Measurements from ENCODE around the gene RHOBTB1. TPM values are rescaled to one million over a fixed set of nuclear protein-coding genes. Genes with fewer than 3 reads are reported as not detected.

The RHOBTB1 gene
- total RNA-seq, 1 experiment from 2014 or later = 2.5 TPM

DNA sequence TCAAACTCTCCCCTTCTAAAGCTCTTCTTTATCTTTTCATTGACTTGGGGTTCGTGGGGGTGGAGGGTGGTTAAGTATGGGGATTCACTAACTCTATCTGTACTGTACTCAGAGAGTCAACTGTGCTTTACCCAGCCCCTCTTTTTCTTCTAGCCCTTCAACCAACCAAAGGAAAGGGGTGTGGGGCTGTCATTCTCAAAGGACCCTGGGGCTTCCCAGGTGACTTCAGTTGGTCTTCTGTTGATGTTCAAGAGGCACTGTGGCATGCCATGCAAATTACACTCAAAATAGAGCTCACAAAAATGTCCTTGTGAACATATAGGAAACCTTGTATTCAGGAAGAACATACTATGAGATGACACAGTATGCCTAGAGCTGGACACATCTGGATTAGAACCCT lies 16.9 kb upstream of the RHOBTB1 start:
- Histone ChIP-seq H4K20me1 (ENCODE audit: control insufficient read depth, insufficient read depth, insufficient read length) (no peaks in the 10 kb centered on the region), H2AFZ (ENCODE audit: low read length) (no peak overlapping the region), H3K27ac (ENCODE audit: insufficient read length, low read depth, low read length) (no peak overlapping the region), H3K4me1 (ENCODE audit: insufficient read depth, low read length) (peaks cover 2% of the 10 kb centered on the region; the same call in 1 of the 2 replicates), H4K8ac (replicated peaks; ENCODE audit: insufficient read length, low read depth, low read length) (no peak overlapping the region), H3K23ac (ENCODE audit: insufficient read length, low read depth, low read length) (no peak overlapping the region), H2BK120ac (ENCODE audit: low read depth, low read length, poor library complexity, severe bottlenecking) (no peak overlapping the region), H4K91ac (ENCODE audit: insufficient read length, low read depth, low read length) (no peak overlapping the region), H3K56ac (ENCODE audit: insufficient read length, low read depth, low read length) (no peak overlapping the region), H3K9me3 (ENCODE audit: control insufficient read depth, low read depth, low read length) (no peaks in the 10 kb centered on the region), H3K27me3 (ENCODE audit: insufficient read depth, low read length) (no peaks in the 10 kb centered on the region), H2BK12ac (ENCODE audit: insufficient read length, low read depth, low read length) (no peak overlapping the region), H2AK5ac (ENCODE audit: insufficient read length, low read length) (no peak overlapping the region), H3K4me2 (ENCODE audit: insufficient read depth, insufficient read length, low read length) (no peak overlapping the region), H3T11ph (ENCODE audit: low read length) (no peak overlapping the region), H3K79me1 (ENCODE audit: insufficient read depth, low read depth, low read length, poor library complexity, severe bottlenecking) (no peaks in the 10 kb centered on the region), H2BK5ac (ENCODE audit: insufficient read length, low read length) (no peak overlapping the region), H2BK15ac (ENCODE audit: low read depth, low read length) (no peak overlapping the region), H3K23me2 (ENCODE audit: insufficient read length, low read depth, low read length, poor library complexity, severe bottlenecking) (no peaks in the 10 kb centered on the region), H3K4ac (ENCODE audit: low read depth, low read length) (no peak overlapping the region), H4K5ac (ENCODE audit: insufficient read length, low read depth, low read length) (no peak overlapping the region), H3K14ac (ENCODE audit: insufficient read depth, low read length) (no peak overlapping the region), H3K9ac (ENCODE audit: extremely low read depth, insufficient read length, low read length) (no peak overlapping the region), H3K79me2 (ENCODE audit: insufficient read depth, low read length) (no peaks in the 10 kb centered on the region), H3K18ac (ENCODE audit: insufficient read length, low read depth, low read length) (no peak overlapping the region), H2BK20ac (ENCODE audit: low read depth, low read length, poor library complexity, severe bottlenecking) (no peak overlapping the region)
- no peaks in the 10 kb centered on the region for H3K9me3 Mint-ChIP-seq
- H3K4me1 Mint-ChIP-seq = peaks cover 10 to 11% of the 10 kb centered on the region in 2 experiments
- H3K4me3 Mint-ChIP-seq = no peak overlapping the region
- TF ChIP-seq, protein P1, sequence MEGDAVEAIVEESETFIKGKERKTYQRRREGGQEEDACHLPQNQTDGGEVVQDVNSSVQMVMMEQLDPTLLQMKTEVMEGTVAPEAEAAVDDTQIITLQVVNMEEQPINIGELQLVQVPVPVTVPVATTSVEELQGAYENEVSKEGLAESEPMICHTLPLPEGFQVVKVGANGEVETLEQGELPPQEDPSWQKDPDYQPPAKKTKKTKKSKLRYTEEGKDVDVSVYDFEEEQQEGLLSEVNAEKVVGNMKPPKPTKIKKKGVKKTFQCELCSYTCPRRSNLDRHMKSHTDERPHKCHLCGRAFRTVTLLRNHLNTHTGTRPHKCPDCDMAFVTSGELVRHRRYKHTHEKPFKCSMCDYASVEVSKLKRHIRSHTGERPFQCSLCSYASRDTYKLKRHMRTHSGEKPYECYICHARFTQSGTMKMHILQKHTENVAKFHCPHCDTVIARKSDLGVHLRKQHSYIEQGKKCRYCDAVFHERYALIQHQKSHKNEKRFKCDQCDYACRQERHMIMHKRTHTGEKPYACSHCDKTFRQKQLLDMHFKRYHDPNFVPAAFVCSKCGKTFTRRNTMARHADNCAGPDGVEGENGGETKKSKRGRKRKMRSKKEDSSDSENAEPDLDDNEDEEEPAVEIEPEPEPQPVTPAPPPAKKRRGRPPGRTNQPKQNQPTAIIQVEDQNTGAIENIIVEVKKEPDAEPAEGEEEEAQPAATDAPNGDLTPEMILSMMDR (conservative IDR thresholded peaks at IDR 0.05) = no peak
- WGBS (ENCODE audit: extremely low coverage, insufficient read length, low lambda C conversion rate) = no CpG with 5 or more reads among the region's 1 CpG
- H3K36me3 Mint-ChIP-seq (ENCODE audit: insufficient read depth in 1 of 3, low read depth in 3 of 3) = no peaks in the 10 kb centered on the region
- H3K27ac Mint-ChIP-seq = no peak overlapping the region
- no peak for DNase-seq
- no peaks in the 10 kb centered on the region for H3K27me3 Mint-ChIP-seq (ENCODE audit: low read depth)

Measured in H9 (cell line).